Activated CD8-positive, alpha-beta memory T cell treated with anti-CD3 and anti-CD28 coated beads, Interleukin-2, amount 10 ng/mL, durations not matched to agents 7 days and 5 days (primary cell): ENCODE results near the gene SLC12A3. TPM values are rescaled to one million over a fixed set of nuclear protein-coding genes. Genes with fewer than 3 reads are reported as not detected.

Source experiments
- ATAC-seq: fragments of 150-1000 bp; cut with Tn5 transposase; one replicate; pipeline ENCODE4 v1.10.0; 2021; ENCODE audit warnings: moderate library complexity
- CTCF ChIA-PET: fragments of 350-600 bp; sonication (Branson Sonifier 250); formaldehyde crosslinking; loops from one replicate; lab custom pipeline; 2021; ENCODE audit warnings: antibody characterized with exemption; lab: Charles Lee
- DNase-seq: peaks from one replicate; pipeline ENCODE4 v3.0.0-alpha.2; 2020
- H3K27ac Mint-ChIP-seq: one replicate; pipeline ENCODE4 v1.8.0; 2021; ENCODE audit warnings: mild to moderate bottlenecking, mixed read lengths
- H3K27me3 Mint-ChIP-seq: one replicate; pipeline ENCODE4 v1.8.0; 2021; ENCODE audit warnings: mixed read lengths
- H3K36me3 Mint-ChIP-seq: one replicate; pipeline ENCODE4 v1.8.0; 2021; ENCODE audit warnings: mild to moderate bottlenecking, mixed read lengths
- H3K4me1 Mint-ChIP-seq: one replicate; pipeline ENCODE4 v1.8.0; 2021; ENCODE audit warnings: mixed read lengths
- H3K4me3 Mint-ChIP-seq: one replicate; pipeline ENCODE4 v1.8.0; 2021; ENCODE audit warnings: mild to moderate bottlenecking, moderate library complexity, mixed read lengths
- H3K9me3 Mint-ChIP-seq: one replicate; pipeline ENCODE4 v1.8.0; 2022; ENCODE audit warnings: low read depth, mixed read lengths
- total RNA-seq, 2 experiments: library from RNA; stranded (reverse); gene quantifications; one replicate each; pipeline ENCODE4 v1.2.3, GENCODE V29; 2021

SLC12A3 gene
- total RNA-seq, 2 experiments from 2014 or later = not detected

DNA sequence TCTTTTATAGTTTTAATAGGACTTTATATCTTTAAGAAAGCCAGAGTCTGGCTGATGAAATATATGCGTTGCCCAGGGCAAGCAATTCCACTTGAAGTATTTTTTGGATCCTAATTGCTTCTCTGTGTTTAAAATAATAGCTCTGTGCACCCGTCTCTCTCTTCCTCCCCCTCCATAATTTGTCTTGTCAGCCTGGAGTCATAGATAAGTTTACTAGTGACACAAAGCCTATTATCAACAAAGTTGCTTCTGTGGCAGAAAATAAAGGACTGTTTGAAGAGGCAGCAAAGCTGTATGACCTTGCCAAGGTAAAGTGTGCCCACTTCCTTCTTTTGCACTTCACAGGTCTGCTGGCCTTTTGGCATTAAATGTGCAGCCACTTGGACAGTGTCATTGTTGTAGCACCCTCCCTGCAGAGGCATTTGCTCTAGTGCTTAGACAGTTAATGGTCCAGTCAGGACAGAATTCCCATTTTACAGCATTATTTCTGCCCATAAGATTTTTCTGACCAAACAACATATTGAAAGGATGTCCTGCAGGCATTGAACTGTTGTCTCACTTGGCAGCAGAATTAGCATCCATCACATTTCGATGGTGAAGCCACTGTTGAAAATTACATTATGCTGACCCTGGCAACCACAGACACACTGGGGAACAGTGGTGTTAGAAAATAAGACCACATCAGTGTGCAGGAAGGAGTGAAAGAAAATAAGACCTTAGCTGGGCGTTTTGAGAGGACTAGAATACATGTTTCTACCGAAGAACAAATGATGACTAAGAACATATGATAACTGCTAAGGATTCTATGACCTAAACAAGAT lies 28.4 kb upstream of the SLC12A3 start:
- peaks cover 18% of the 10 kb centered on the region for H3K4me1 Mint-ChIP-seq
- H3K27ac Mint-ChIP-seq = no peak overlapping the region
- no peaks in the 10 kb centered on the region for H3K27me3 Mint-ChIP-seq
- no peaks in the 10 kb centered on the region for H3K9me3 Mint-ChIP-seq
- CTCF ChIA-PET = interaction anchor here (0.8 to 3.2 kb wide), 3 partner anchors 10 to 33 kb away, joined by 3 to 11 read pairs (median 3); no protein-coding TSS in a partner anchor
- H3K36me3 Mint-ChIP-seq = peaks cover 60% of the 10 kb centered on the region
- DNase-seq (no peak), ATAC-seq (no peak)
- H3K4me3 Mint-ChIP-seq = no peak overlapping the region

DNA sequence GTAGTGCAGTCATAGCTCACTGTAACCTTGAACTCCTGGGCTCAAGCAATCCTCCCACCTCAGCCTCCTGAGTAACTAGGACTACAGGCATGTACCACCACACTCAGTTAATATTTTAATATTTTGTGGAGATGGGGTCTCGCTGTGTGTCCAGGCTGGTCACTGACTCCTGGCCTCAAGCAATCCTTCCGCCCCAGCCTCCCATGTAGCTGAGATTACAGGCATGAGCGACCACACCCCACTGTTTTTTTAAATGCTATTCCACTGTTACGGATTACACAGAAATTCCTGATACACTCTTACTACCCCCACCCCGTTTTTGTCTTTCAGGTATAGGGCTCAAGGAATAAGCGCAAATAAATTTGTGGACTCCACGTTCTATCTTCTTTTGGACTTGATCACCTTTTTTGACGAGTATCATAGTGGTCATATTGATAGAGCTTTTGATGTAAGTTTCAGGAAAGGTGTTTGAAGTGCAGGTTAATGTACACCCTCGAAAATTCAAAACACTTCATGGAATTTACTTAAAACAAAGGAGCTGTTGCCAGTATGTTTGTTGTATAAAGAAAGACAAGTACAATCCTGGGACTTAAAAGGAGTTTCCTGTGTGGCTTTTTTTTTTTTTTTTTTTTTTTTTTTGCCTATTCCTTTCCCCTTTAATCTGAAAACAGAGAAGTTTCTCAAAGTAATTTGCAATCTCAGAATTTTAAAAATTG lies 26.2 kb upstream of the SLC12A3 start:
- Mint-ChIP-seq H3K36me3 (peaks cover 58% of the 10 kb centered on the region), H3K27ac (no peak overlapping the region)
- CTCF ChIA-PET = interaction anchor here (1.0 to 3.2 kb wide), 6 partner anchors 9 to 127 kb away, joined by 3 to 11 read pairs (median 6); no protein-coding TSS in a partner anchor

DNA sequence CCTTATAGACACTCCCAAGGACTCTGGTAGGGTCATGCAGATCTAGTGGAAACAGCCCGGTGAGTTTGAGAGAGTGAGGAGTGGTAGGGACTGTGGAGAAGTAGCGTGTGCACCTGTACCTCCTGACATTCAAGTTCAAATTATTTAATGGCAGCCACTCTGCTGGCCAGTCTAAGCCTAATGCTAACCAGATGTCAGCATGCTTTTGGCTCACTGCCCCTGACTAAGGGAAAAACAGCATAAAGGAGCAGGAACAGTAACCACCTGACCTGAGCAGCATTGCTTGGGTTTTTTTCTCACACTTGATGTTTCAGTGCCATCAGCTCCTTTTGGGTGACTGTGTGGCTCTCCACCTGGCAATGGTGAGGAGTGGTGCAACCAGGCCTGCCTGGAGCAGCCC lies 23.8 kb upstream of the SLC12A3 start:
- no peak for DNase-seq
- CTCF ChIA-PET = interaction anchor here (1.2 to 1.4 kb wide), 3 partner anchors 9 to 264 kb away, joined by 3 read pairs; no protein-coding TSS in a partner anchor
- Mint-ChIP-seq H3K27me3 (no peaks in the 10 kb centered on the region), H3K27ac (peak overlapping the region; percentile 5), H3K36me3 (peaks cover 41% of the 10 kb centered on the region), H3K4me3 (no peak overlapping the region), H3K4me1 (no peaks in the 10 kb centered on the region), H3K9me3 (no peaks in the 10 kb centered on the region)
- ATAC-seq = no peak

More for the DNA sequence above, 26.2 kb upstream of the SLC12A3 start:
- peaks cover 2% of the 10 kb centered on the region for H3K4me1 Mint-ChIP-seq
- no peak overlapping the region for H3K4me3 Mint-ChIP-seq
- H3K9me3 Mint-ChIP-seq = no peaks in the 10 kb centered on the region
- no peak for ATAC-seq
- no peaks in the 10 kb centered on the region for H3K27me3 Mint-ChIP-seq
- no peak for DNase-seq

DNA sequence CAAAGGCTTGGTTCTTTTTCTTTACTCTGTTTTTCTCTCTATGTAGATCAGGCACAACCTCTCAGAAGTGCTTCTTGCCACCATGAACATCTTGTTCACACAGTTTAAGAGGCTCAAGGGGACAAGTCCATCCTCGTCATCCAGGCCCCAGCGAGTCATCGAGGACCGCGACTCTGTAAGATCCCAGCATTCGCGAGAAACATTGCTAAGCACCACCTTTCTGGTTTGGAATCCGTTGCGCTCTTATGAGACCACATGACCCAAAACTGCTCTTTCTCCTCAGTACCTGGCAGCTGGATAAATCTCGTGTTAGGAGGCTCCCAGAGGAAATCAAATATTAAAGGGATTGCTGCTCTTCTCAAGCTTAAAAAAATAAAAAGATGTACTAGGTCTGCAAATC lies 23.3 kb upstream of the SLC12A3 start:
- peaks cover 38% of the 10 kb centered on the region for H3K36me3 Mint-ChIP-seq
- H3K4me3 Mint-ChIP-seq = no peak overlapping the region
- H3K9me3 Mint-ChIP-seq = no peaks in the 10 kb centered on the region
- CTCF ChIA-PET = interaction anchor here (1.2 to 1.4 kb wide), 3 partner anchors 9 to 265 kb away, joined by 3 read pairs; no protein-coding TSS in a partner anchor
- DNase-seq (no peak), ATAC-seq (no peak)
- H3K4me1 Mint-ChIP-seq = peaks cover under 1% of the 10 kb centered on the region
- H3K27me3 Mint-ChIP-seq = no peaks in the 10 kb centered on the region
- H3K27ac Mint-ChIP-seq = peak overlapping the region; percentile 5

DNA sequence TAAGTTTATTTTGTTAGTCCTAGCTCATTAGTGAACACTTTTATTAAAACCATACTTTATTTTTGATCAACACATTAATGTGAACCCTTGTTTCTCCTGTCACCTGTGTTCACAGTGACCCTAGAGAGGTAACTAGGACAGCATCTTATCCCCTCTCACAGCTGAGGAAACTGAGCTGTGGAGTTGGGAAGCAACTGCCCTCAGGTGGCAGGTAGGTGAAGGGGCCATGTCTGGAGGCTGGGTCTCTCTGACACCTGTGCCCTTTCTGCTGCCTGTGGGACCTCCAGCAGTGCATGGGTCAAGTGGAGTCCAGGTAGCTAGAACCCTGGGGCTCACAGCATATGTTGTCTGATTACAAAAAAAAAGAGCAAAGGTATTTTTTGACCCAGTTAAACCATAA lies 22.9 kb upstream of the SLC12A3 start:
- Mint-ChIP-seq H3K4me3 (no peak overlapping the region), H3K4me1 (peaks cover 5% of the 10 kb centered on the region), H3K27ac (no peak overlapping the region), H3K36me3 (peaks cover 34% of the 10 kb centered on the region), H3K27me3 (no peaks in the 10 kb centered on the region), H3K9me3 (no peaks in the 10 kb centered on the region)
- CTCF ChIA-PET = interaction anchor here (0.7 to 1.4 kb wide), 5 partner anchors 8 to 265 kb away, joined by 3 read pairs; no protein-coding TSS in a partner anchor
- DNase-seq (no peak), ATAC-seq (no peak)

DNA sequence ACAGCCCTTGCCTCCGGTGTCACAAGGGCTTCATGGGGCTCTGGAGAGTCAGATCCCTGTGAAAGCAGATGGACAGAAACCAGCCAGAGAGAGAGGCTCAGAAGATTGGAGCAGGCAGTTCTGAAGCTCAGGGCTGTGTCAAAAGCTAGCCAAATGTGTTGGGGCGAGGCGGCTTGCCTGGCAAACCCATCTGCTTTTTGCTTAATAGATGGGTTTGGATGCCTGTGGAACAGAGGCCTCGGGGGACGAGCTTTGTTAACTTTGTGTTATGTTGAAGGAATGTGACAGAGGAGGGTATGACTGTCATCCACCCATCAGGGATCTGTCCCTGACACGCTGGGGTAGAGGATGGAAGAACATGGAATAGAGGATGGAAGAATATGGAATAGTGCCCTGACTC lies 21.0 kb upstream of the SLC12A3 start:
- no peaks in the 10 kb centered on the region for H3K27me3 Mint-ChIP-seq
- CTCF ChIA-PET = interaction anchor here (1.3 to 1.5 kb wide), 4 partner anchors 13 to 342 kb away, joined by 3 to 4 read pairs (median 3); partner anchors contain the start of genes PSME3IP1 and RSPRY1
- no peaks in the 10 kb centered on the region for H3K9me3 Mint-ChIP-seq
- no peak overlapping the region for H3K4me3 Mint-ChIP-seq
- peaks cover 24% of the 10 kb centered on the region for H3K4me1 Mint-ChIP-seq
- no peak overlapping the region for H3K27ac Mint-ChIP-seq
- peaks cover 29% of the 10 kb centered on the region for H3K36me3 Mint-ChIP-seq
- ATAC-seq (no peak), DNase-seq (no peak)

DNA sequence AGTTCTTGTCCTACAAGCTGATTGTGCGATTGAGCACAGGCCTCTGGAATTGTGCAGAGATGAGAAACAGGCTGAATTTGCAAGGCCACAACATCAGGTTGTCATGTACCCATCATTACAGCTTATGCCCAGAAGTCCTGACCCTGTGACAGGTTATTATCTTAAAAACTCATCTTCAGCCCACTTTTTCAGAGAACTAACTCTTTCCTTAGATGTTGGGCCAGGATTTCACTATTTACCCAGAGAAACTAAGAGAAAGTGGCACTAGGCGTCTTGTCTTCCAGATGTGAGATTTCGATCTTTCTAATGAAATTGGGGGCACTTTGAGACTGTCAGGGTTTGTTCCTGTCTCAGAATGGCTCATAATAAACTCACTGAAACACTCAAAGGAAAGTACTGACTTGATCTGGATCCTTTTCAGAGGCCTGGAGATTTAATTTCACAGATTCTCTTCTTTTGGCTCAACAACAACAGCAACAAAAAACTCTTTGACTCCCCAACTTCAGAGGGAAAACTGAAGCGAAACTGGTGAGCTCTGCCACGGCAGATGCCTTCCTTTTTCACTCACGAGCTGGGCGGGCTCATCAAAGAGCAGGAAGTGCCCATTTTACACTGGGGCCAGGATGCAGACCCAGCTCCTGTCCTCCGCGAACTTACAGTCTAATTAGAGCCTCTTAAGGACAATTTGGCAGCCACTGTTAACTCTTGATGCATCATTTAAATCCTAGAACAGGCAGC lies 17.7 kb upstream of the SLC12A3 start:
- H3K9me3 Mint-ChIP-seq = no peaks in the 10 kb centered on the region
- H3K4me1 Mint-ChIP-seq = peaks cover 41% of the 10 kb centered on the region
- peak overlapping the region; percentile 78 for H3K27ac Mint-ChIP-seq
- ATAC-seq (peak; percentile 69), DNase-seq (no peak)
- no peak overlapping the region for H3K4me3 Mint-ChIP-seq
- H3K36me3 Mint-ChIP-seq = peaks cover 14% of the 10 kb centered on the region
- H3K27me3 Mint-ChIP-seq = no peaks in the 10 kb centered on the region
- CTCF ChIA-PET = interaction anchor here (0.8 to 2.2 kb wide), 6 partner anchors 10 to 30 kb away, joined by 3 to 10 read pairs (median 3); no protein-coding TSS in a partner anchor

DNA sequence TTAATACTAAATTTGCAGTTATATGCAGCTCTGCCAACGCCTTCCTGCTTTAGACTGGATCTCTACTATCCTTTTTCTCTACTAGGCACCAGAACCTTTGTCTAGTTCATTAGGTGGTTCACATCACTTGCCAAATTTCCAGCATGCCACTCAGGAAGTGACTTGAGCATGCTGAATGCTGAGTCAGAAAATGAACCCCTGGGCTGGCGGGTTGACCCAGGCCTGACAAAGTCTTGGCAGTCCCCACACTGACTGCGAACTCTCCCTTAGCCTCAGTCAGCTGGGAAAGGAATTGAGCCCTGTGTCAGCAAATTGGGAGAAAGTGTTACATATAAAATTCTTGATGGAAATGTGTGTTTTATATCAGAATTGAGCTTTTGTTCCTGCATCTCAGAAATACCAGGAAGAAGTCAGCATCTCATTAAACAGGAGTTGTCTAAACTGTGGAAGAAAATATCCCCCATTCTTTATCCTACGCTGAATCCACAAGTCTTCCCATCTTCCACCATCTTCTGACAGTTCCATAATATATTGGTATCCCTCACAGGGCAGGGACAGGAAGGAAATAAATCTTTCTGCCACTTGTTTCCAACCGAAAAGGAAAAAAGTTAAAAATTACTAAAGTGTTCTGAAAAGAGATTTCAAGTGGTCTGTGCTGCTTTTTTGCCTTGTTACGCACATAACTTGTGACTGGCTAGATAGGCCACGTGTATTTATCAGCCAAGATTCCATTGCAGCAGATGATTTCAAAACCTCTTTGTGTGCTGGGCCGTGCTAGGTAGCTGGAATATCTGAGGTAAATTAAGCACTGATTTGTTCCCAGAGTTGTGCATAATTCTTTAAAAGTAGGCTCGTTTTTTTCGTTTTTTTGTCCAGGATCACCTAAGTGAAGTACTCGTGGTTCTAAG lies 16.7 kb upstream of the SLC12A3 start:
- peaks cover 41% of the 10 kb centered on the region for H3K4me1 Mint-ChIP-seq
- H3K27ac Mint-ChIP-seq = peak overlapping the region; percentile 78
- H3K9me3 Mint-ChIP-seq = no peaks in the 10 kb centered on the region
- peaks cover 9% of the 10 kb centered on the region for H3K36me3 Mint-ChIP-seq
- no peak for DNase-seq
- no peaks in the 10 kb centered on the region for H3K27me3 Mint-ChIP-seq
- no peak overlapping the region for H3K4me3 Mint-ChIP-seq
- no peak for ATAC-seq
- CTCF ChIA-PET = interaction anchor here (0.8 to 2.2 kb wide), 7 partner anchors 11 to 78 kb away, joined by 3 to 10 read pairs (median 3); no protein-coding TSS in a partner anchor

DNA sequence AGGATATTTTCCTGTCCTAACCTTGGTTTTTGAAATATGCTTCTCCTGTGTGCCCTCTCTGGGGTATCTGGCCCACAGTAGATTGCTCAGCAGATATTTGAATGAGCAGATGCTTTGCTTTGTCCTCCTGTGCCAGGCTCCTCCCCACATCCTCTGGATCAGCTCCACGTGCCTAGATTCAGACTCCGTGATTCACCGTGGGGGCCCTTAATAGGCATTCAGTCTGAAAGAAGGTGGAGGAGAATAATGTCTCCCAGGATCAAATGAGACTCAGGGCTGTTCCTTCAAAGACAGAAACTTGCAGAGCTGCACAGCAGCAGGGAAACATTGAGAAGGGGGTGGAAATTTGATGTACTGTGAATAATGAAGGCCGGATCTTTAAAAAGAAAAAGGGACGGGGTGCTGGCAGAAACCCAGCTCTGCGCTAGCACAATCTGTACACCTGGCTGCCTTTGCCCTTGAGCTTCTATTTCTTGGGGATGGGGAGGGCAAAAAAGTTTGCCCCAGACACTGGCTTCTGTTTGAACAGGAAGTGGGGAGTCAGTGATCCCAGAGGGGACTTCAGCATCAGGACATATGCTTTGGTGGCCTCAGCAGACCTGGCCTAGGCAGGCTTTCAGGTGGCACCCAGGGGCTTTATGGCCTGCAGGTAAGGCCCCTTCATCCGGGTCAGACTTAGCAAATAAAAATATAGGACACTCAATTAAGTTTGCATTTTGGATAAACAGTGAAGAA lies 15.9 kb upstream of the SLC12A3 start:
- Mint-ChIP-seq H3K27me3 (no peaks in the 10 kb centered on the region), H3K4me1 (peaks cover 41% of the 10 kb centered on the region), H3K36me3 (peaks cover 9% of the 10 kb centered on the region), H3K4me3 (no peak overlapping the region), H3K27ac (peak overlapping the region; percentile 30), H3K9me3 (no peaks in the 10 kb centered on the region)
- CTCF ChIA-PET = interaction anchor here (1.0 to 3.3 kb wide), 5 partner anchors 11 to 79 kb away, joined by 3 to 15 read pairs (median 3); no protein-coding TSS in a partner anchor
- ATAC-seq = no peak
- no peak for DNase-seq

DNA sequence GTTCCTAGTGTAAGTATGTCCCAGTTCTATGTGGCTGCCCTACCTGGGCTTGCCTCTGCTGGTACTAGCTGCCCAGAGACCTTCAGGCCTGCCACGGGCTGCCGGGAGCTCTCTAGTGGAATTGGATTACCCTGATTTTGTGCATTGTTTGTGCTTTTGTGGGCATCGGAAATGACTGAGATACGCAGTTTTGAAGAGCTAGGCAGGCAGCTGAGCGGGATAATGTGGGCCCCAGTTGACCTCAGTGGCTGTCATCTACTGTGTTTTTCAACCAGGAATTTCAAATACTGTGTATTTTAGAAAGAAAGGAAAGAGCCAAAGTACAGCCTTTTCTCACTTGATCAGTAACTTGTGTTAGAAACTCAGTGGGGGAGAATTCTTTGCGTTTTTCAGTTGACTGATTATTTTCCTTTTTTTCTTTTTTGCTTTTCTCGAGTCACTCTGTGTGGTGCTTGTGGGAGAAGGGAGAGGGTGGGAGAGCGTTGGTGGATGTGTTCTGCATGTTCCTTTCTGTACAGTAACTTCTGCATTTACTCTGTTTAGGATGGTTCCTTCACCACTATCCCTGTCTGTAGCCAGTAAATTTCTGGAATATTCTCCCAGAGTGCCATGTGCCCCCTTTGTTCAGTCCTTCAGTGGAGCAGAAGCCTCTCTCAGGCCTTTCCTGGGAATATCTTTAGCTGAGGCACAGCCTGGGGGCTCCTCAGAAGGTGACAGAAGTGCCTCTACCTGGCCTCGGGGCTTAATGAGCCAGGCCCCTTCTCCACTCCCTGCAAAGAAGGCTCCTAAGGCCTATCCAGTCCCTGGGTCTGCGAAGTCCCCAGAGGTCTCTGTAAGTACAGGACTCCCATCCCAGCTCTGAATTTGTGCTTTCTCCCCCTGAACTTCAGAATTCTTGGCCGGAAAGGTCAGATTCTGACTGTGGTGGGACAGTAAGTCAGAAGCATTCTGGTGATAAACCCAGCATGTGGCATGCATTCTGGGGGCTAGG lies 15.0 kb upstream of the SLC12A3 start:
- H3K36me3 Mint-ChIP-seq = peaks cover 9% of the 10 kb centered on the region
- CTCF ChIA-PET = interaction anchor here (0.9 to 3.3 kb wide), 9 partner anchors 8 to 119 kb away, joined by 3 to 15 read pairs (median 5); no protein-coding TSS in a partner anchor
- no peak overlapping the region for H3K27ac Mint-ChIP-seq
- ATAC-seq (no peak), DNase-seq (no peak)
- no peaks in the 10 kb centered on the region for H3K9me3 Mint-ChIP-seq
- no peaks in the 10 kb centered on the region for H3K27me3 Mint-ChIP-seq
- no peak overlapping the region for H3K4me3 Mint-ChIP-seq
- peaks cover 41% of the 10 kb centered on the region for H3K4me1 Mint-ChIP-seq
